ENCODE measurements around the gene WAC. TPM values are rescaled to one million over a fixed set of nuclear protein-coding genes. Genes with fewer than 3 reads are reported as not detected.
A peak's percentile ranks its signal among the peaks of the same experiment; 100 is the strongest.

WAC gene
- polyA plus RNA-seq, 2 of the 4 experiments (the other 2 are of a cell fraction): 63.9 to 133 TPM

DNA sequence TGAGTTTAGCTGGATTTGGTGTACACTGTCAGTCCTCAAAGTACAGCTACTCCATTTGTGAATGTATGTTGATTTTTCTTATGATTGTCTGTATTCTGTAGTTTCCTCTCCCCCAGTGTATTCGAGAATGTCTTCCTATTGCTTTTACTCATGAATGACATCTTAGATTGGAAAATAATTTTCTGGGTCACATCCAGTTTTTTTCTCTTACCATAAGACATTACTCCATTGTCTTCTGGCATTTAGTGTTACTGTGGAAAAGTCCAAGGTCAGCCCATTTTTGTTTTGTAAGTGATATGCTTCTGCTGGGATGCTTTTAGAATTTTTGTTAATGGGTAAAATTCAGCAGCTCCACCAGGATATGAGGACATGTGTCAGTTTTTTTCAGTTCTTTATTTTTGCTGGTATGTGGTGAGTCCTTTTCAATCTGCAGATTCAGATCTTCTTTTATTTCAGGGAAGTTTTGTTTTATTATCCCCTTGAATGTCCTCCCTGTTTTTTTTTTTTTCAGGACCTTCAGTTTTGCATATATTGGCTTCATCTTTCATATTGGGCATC, 33.6 kb downstream of the WAC start:
- no peaks in the 10 kb centered on the region for H3K9me3 ChIP-seq
- WGBS (ENCODE audit: missing lambda C conversion rate): 48% methylated on average over 1 of the region's 1 CpG
- TF ChIP-seq EP300 (IDR thresholded peaks at IDR 0.05): no peak
- TF ChIP-seq, protein P1, sequence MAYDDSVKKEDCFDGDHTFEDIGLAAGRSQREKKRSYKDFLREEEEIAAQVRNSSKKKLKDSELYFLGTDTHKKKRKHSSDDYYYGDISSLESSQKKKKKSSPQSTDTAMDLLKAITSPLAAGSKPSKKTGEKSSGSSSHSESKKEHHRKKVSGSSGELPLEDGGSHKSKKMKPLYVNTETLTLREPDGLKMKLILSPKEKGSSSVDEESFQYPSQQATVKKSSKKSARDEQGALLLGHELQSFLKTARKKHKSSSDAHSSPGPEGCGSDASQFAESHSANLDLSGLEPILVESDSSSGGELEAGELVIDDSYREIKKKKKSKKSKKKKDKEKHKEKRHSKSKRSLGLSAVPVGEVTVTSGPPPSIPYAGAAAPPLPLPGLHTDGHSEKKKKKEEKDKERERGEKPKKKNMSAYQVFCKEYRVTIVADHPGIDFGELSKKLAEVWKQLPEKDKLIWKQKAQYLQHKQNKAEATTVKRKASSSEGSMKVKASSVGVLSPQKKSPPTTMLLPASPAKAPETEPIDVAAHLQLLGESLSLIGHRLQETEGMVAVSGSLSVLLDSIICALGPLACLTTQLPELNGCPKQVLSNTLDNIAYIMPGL (CRISPR knock-in tag; IDR thresholded peaks at IDR 0.05; ENCODE audit: borderline replicate concordance): no peak
- TF ChIP-seq NFE2L2 (conservative IDR thresholded peaks at IDR 0.05; ENCODE audit: low read length): no peak
- no peak for TF ChIP-seq PBX3 (IDR thresholded peaks at IDR 0.05)
- TF ChIP-seq, protein P2, sequence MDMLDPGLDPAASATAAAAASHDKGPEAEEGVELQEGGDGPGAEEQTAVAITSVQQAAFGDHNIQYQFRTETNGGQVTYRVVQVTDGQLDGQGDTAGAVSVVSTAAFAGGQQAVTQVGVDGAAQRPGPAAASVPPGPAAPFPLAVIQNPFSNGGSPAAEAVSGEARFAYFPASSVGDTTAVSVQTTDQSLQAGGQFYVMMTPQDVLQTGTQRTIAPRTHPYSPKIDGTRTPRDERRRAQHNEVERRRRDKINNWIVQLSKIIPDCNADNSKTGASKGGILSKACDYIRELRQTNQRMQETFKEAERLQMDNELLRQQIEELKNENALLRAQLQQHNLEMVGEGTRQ (IDR thresholded peaks at IDR 0.05): no peak
- TF ChIP-seq HDAC2 (IDR thresholded peaks at IDR 0.05): no peak
- no peak for TF ChIP-seq SMC3 (IDR thresholded peaks at IDR 0.05)
- TF ChIP-seq MYC (IDR thresholded peaks at IDR 0.05; ENCODE audit: borderline replicate concordance, low read length): no peak
- TF ChIP-seq GATA3 (IDR thresholded peaks at IDR 0.05; ENCODE audit: borderline replicate concordance): no peak
- H3K4me3 ChIP-seq: no peak overlapping the region
- H3K4me2 ChIP-seq: no peak overlapping the region
- ChIA-PET CTCF (interaction anchor here (0.6 to 1.9 kb wide), 4 partner anchors 10 to 37 kb away, joined by 3 to 5 read pairs (median 4); no protein-coding TSS in a partner anchor), POLR2A (no interaction called here)
- FAIRE-seq (no peak), ATAC-seq (peak in 1 of 2 experiments; percentile 19; a peak in 1 of 6 replicates), DNase-seq (ENCODE audit: low read depth in 1 of 2, low spot score in 1 of 2) (no peak)
- no peak overlapping the region for H3K27ac ChIP-seq
- peaks cover 37% of the 10 kb centered on the region for H3K4me1 ChIP-seq

DNA sequence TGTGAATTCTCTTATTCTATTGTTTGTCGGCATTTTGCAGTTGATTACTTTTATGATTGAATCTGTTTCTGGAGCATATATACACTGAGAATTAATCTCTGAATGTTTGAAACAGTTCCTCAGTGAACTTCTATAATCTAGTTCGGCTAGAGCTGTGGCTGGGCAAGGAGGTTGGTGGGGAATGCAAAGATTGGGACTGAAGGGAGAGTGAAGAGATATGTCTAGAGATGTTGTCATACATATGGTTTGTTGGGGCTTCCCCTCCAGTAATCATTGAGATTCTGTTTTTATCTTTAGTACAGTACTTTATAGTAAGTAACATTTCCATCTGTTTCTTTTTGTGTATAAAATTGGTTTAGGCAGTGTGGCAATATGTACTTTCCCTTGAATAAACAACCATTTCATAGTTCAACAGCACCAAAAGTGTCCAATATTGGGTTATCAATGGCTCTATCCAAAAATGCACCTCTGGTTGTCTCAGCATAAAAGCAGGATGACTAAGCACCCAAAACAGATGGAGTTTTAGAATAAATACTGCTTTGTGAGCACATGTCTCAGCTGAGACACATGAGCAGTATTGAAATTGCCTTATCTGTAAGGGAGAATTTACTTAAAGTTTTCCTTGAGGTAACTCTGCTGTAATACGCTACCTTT, 36.7 kb downstream of the WAC start:
- no peak overlapping the region for H3K4me3 ChIP-seq
- CTCF ChIA-PET: no interaction called here
- H3K9me3 ChIP-seq: no peaks in the 10 kb centered on the region
- H3K4me1 ChIP-seq: peaks cover 36% of the 10 kb centered on the region
- peak in 1 of 2 experiments; percentile 46; a peak in 2 of 6 replicates for ATAC-seq
- POLR2A ChIA-PET: no interaction called here
- no peak overlapping the region for H3K27ac ChIP-seq
- WGBS (ENCODE audit: missing lambda C conversion rate): 15% methylated on average over 3 of the region's 3 CpGs
- no peak for DNase-seq (ENCODE audit: low read depth in 1 of 2, low spot score in 1 of 2)
- TF ChIP-seq ZC3H11A (IDR thresholded peaks at IDR 0.05) (no peak), MAFK (IDR thresholded peaks at IDR 0.05; ENCODE audit: partially characterized antibody) (peak; percentile 21)
- no peak for FAIRE-seq
- peak overlapping the region; percentile 35 for H3K4me2 ChIP-seq

GRCh38 chr10:28570598-28570997, 37.7 kb downstream of the WAC start:
- Histone ChIP-seq H3K4me3 (no peak overlapping the region), H3K9me3 (no peaks in the 10 kb centered on the region), H3K27ac (no peak overlapping the region), H3K4me2 (no peak overlapping the region), H3K4me1 (peaks cover 27% of the 10 kb centered on the region)
- POLR2A ChIA-PET: no interaction called here
- ATAC-seq (no peak), DNase-seq (ENCODE audit: low read depth in 1 of 2, low spot score in 1 of 2) (no peak), FAIRE-seq (no peak)
- CTCF ChIA-PET: interaction anchor here (0.6 kb wide), 1 partner anchor 20 kb away, joined by 5 read pairs; no protein-coding TSS in a partner anchor
- WGBS (ENCODE audit: missing lambda C conversion rate): 95% methylated on average over 1 of the region's 1 CpG
- TF ChIP-seq, protein P2 (IDR thresholded peaks at IDR 0.05): no peak
- TF ChIP-seq GATA3 (IDR thresholded peaks at IDR 0.05; ENCODE audit: borderline replicate concordance) (no peak), MAFK (IDR thresholded peaks at IDR 0.05; ENCODE audit: partially characterized antibody) (no peak), EP300 (IDR thresholded peaks at IDR 0.05) (no peak), RCOR1 (IDR thresholded peaks at IDR 0.05; ENCODE audit: low read depth, low read length) (no peak), TFCP2L1 (CRISPR knock-in tag; IDR thresholded peaks at IDR 0.05) (no peak), BCL3 (IDR thresholded peaks at IDR 0.05) (no peak), HEYL (CRISPR knock-in tag; IDR thresholded peaks at IDR 0.05) (no peak), ESRRA (IDR thresholded peaks at IDR 0.05; ENCODE audit: borderline replicate concordance, low read length) (no peak), HOXB5 (CRISPR knock-in tag; IDR thresholded peaks at IDR 0.05) (no peak)
